Left colon (tissue), 2 donors: ENCODE results near the gene PDE8A. TPM values are rescaled to one million over a fixed set of nuclear protein-coding genes. Genes with fewer than 3 reads are reported as not detected.
"Not testable (repeated sequence)": the region's sequence is repeated elsewhere in the genome, so short reads cannot be mapped to it uniquely, and the experiment has no call there.

Experiments used
- ATAC-seq: fragments of 200-7000 bp; cut with Tn5 transposase; one replicate; pipeline ENCODE4 v1.9.1; 2020; ENCODE audit warnings: mild to moderate bottlenecking, moderate library complexity
- DNase-seq, 2 donors: peaks; one replicate each; pipeline ENCODE4 v3.0.0-alpha.2; 2020
- intact Hi-C, 2 donors: fragments of 100-400 bp; cut with DNase I in 1 of 2; cut with micrococcal nuclease in 1 of 2; formaldehyde crosslinking; loops; one replicate each; pipeline versions ENCODE4 v1.11.2 to v1.14.0; 2022; cut with DNase I, micrococcal nuclease
- total RNA-seq, 2 donors: library from RNA; stranded (reverse); fragmentation: NEBNext Ultra II Directional; extraction: Animal tissue kit (Norgen Biotek cat#: 25700); gene quantifications; one replicate each; pipeline ENCODE4 v1.2.1, GENCODE V29; 2021
- donor health status: DM: no; HTN: no; CAD: no.
- donor health status: DM: yes; HTN: yes; CAD: no.

PDE8A gene
- total RNA-seq, 2 donors from 2014 or later, result 93.7 to 99.8 TPM

- no peak for DNase-seq
- no peak for ATAC-seq
- intact Hi-C loops, result no loop called here
These were observed 25.0 kb downstream of the PDE8A start for GRCh38 chr15:85006655-85007054.

GRCh38 chr15:85007137-85007536 lies 25.5 kb downstream of the PDE8A start:
- DNase-seq (no peak), ATAC-seq (no peak)
- intact Hi-C loops, result no loop called here

GRCh38 chr15:85007741-85008397 lies 26.2 kb downstream of the PDE8A start:
- intact Hi-C loops, result no loop called here
- DNase-seq (no peak), ATAC-seq (peak; percentile 29)

DNA sequence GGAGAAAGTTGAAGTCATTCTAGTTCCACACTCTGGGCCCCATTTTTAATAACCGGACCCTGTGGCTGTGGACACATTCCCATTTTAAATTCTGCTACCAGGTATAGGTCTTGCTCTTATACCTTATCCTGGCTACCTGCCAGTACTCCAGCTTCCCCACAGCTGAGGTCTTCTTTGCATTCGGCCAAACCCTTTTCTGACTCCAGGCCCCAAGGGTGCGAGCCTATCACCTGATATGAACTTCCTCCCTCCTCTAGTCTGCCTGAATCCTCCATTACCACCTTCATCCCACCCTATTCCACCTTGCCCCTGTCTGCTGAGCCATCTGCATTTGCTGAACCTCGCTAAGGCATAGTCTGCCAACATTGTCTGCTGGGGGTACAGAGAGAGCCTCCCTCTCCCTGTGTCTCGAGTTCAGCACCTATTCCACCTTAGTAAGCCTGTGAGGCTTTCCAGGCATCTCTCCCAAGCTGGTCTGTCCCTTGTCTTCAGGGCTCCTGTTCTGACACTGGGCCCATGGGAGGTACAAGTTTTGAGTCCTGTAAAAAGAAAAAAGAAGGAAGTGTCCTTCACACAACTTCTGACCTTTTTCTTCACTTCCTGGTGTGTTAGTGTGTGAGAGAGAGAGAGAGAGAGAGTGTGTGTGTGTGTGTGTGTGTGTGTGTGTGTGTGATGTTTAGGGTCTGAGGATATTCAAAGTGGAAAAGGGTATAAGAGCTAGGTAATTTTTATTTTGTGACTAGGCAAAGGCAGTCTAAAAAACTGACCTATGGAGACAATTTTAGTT lies 27.0 kb downstream of the PDE8A start:
- DNase-seq, result no peak
- ATAC-seq, result peak; percentile 51
- intact Hi-C loops, result no loop called here

DNA sequence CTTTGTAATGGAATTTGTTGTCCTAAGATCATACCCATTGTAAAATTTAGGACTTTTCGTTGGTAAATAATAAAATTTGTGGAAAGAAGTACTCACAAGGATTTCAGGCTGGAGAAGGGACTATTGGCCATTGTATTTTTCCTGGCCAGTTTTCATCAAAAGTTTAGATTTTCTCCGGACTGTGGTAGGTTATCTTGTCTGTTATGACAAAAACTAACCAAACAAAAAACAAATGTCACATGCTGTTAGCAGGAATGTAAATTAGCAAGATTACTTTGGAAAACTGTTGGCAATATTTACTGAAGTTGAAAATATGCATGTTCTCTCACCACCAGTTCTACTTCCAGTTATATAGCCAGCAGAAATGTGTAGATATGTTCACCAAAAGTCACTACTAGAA lies 27.8 kb downstream of the PDE8A start:
- intact Hi-C loops, result no loop called here
- ATAC-seq, result no peak
- DNase-seq, result no peak

GRCh38 chr15:85010071-85010385 lies 28.4 kb downstream of the PDE8A start:
- intact Hi-C loops, result no loop called here
- ATAC-seq (peak; percentile 73), DNase-seq (no peak)

- peak; percentile 50 for ATAC-seq
These were observed 28.9 kb downstream of the PDE8A start for GRCh38 chr15:85010386-85011159.

GRCh38 chr15:85011160-85011571 lies 29.5 kb downstream of the PDE8A start:
- ATAC-seq (no peak), DNase-seq (no peak)
- intact Hi-C loops, result no loop called here

More at GRCh38 chr15:85010386-85011159, 28.9 kb downstream of the PDE8A start:
- no peak for DNase-seq
- intact Hi-C loops, result no loop called here

DNA sequence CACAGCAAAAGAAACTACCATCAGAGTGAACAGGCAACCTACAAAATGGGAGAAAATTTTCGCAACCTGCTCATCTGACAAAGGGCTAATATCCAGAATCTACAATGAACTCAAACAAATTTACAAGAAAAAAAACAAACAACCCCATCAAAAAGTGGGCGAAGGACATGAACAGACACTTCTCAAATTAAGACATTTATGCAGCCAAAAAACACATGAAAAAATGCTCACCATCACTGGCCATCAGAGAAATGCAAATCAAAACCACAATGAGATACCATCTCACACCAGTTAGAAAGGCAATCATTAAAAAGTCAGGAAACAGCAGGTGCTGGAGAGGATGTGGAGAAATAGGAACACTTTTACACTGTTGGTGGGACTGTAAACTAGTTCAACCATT lies 30.1 kb downstream of the PDE8A start:
- DNase-seq, ATAC-seq, intact Hi-C loops: not testable (repeated sequence)

DNA sequence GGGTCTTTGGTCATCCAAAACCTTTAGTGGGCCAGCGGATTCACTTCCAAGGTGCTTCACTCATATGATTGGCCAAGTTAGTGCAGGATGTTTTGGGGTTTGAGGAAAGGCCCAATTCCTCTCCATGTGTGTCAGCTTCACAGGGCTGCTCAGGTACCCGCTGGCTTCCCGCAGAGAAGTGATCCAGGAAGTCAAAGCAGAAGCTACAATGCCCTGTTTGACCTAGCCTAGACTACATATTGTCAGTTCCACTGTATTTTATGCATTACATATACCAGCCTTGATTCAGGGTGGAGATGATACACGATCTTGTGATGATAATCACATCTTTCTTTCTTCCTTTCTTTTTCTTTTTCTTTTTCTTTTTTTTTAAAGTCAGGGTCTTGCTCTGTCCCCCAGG lies 32.1 kb downstream of the PDE8A start:
- intact Hi-C loops, result no loop called here
- DNase-seq, result no peak
- no peak for ATAC-seq

GRCh38 chr15:85014932-85015331 lies 33.3 kb downstream of the PDE8A start:
- no peak for DNase-seq
- no peak for ATAC-seq
- intact Hi-C loops, result no loop called here

- ATAC-seq (no peak), DNase-seq (no peak)
- intact Hi-C loops, result no loop called here
These were observed 34.6 kb downstream of the PDE8A start for GRCh38 chr15:85016275-85016674.

- ATAC-seq, result no peak
These were observed 38.3 kb downstream of the PDE8A start for GRCh38 chr15:85019815-85020590.

DNA sequence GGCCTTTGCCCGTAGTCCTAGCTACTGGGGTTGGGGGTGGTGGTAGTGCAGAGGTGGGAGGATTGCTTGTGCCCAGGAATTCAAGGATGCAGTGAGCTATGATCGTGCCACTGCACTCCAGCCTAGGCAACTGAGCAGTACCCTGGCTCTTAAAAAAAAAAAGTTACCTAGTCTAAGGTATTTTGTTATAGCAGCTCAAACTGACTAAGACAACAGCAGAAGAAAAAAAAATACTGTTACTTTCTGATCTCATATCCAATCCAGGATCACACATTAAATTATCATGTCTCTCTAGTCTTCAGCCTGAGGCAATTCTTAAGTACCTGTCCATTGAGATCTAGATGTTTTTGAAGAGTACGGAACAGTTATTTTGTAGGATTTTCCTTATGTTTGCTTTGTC lies 39.8 kb downstream of the PDE8A start:
- intact Hi-C loops, result no loop called here
- no peak for DNase-seq
- no peak for ATAC-seq

More at GRCh38 chr15:85019815-85020590, 38.3 kb downstream of the PDE8A start:
- no peak for DNase-seq
- intact Hi-C loops, result no loop called here

- ATAC-seq (peak; percentile 44), DNase-seq (no peak)
- intact Hi-C loops, result no loop called here
These were observed 41.3 kb downstream of the PDE8A start for GRCh38 chr15:85022860-85023403.

GRCh38 chr15:85024003-85024402 lies 42.3 kb downstream of the PDE8A start:
- ATAC-seq (peak; percentile 59), DNase-seq (no peak)
- intact Hi-C loops, result no loop called here

- intact Hi-C loops, result no loop called here
- ATAC-seq, result no peak
- no peak for DNase-seq
These were observed 43.1 kb downstream of the PDE8A start for GRCh38 chr15:85024509-85025336.
